Smooth muscle cell (in vitro differentiated cells): ENCODE data around the gene ERC2. TPM values are rescaled to one million over a fixed set of nuclear protein-coding genes. Genes with fewer than 3 reads are reported as not detected.
"Not testable (repeated sequence)": the region's sequence is repeated elsewhere in the genome, so short reads cannot be mapped to it uniquely, and the experiment has no call there.

Experiments used
- DNase-seq: peaks from one replicate; lab custom pipeline; 2025; ENCODE audit not compliant: unreplicated experiment; lab: John Stamatoyannopoulos, UW
- H2AFZ ChIP-seq: fragments of 200-600 bp; sonication (generic); 2 replicates; pipeline ENCODE4 v1.6.0; 2016; ENCODE audit warnings: antibody characterized with exemption, low read depth, mild to moderate bottlenecking
- H3F3A ChIP-seq: fragments of 200-600 bp; sonication (generic); 2 replicates; pipeline ENCODE4 v1.6.0; 2017; ENCODE audit warnings: antibody characterized with exemption, low read depth
- H3K27ac ChIP-seq: fragments of 200-600 bp; sonication (generic); 2 replicates; pipeline ENCODE4 v1.5.1; 2016; ENCODE audit warnings: low read depth, mild to moderate bottlenecking
- H3K27me3 ChIP-seq: fragments of 200-600 bp; sonication (generic); 2 replicates; pipeline ENCODE4 v1.6.1; 2016; ENCODE audit warnings: low read depth, mild to moderate bottlenecking
- H3K36me3 ChIP-seq: fragments of 200-600 bp; sonication (generic); 2 replicates; pipeline ENCODE4 v1.5.1; 2016; ENCODE audit warnings: low read depth
- H3K4me1 ChIP-seq: fragments of 200-600 bp; sonication (generic); 2 replicates; pipeline ENCODE4 v1.5.1; 2016; ENCODE audit warnings: low read depth
- H3K4me2 ChIP-seq: fragments of 200-600 bp; sonication (generic); 2 replicates; pipeline ENCODE4 v1.6.0; 2016; ENCODE audit warnings: mild to moderate bottlenecking
- H3K4me3 ChIP-seq: fragments of 200-600 bp; sonication (generic); 2 replicates; pipeline ENCODE4 v1.5.1; 2016; ENCODE audit warnings: mild to moderate bottlenecking
- H3K79me2 ChIP-seq: fragments of 200-600 bp; sonication (generic); 2 replicates; pipeline ENCODE4 v1.6.0; 2016; ENCODE audit warnings: low read depth, mild to moderate bottlenecking
- H3K9ac ChIP-seq: fragments of 200-600 bp; sonication (generic); 2 replicates; pipeline ENCODE4 v1.6.0; 2016; ENCODE audit warnings: low read depth
- H3K9me3 ChIP-seq: fragments of 200-600 bp; sonication (generic); replicated peaks from 2 replicates; pipeline ENCODE4 v1.5.1; 2016; ENCODE audit warnings: low read depth
- H4K20me1 ChIP-seq: fragments of 200-600 bp; sonication (generic); 2 replicates; pipeline ENCODE4 v1.6.0; 2016; ENCODE audit warnings: low read depth
- CTCF ChIP-seq: fragments of 200-600 bp; sonication (generic); IDR thresholded peaks from 2 replicates; pipeline ENCODE4 v1.5.1; 2017; ENCODE audit warnings: borderline replicate concordance, mild to moderate bottlenecking, antibody characterized with exemption; ENCODE audit not compliant: insufficient read depth, poor library complexity, severe bottlenecking
- WGBS: methylation state at CpG from one replicate; pipeline ENCODE4 v1.1.7; 2016; ENCODE audit warnings: low lambda C conversion rate; 5-methylcytosine and 5-hydroxymethylcytosine counted together
- polyA plus RNA-seq: library from polyadenylated mRNA; unstranded; fragments of >200 nt; fragmentation: Nextera tagmentation; extraction: Ambion mirVana; gene quantifications from 2 replicates; pipeline ENCODE4 v1.2.1, GENCODE V29; 2016
- total RNA-seq: library from RNA; depleted of rRNA; stranded (reverse); fragments of >200 nt; gene quantifications from 2 replicates; pipeline ENCODE4 v1.2.3, GENCODE V29; 2014

Gene ERC2
- total and polyA plus RNA-seq, 2 experiments from 2014 or later, result 1.1 TPM; not detected in 1

- TF ChIP-seq CTCF, result no peak
- Histone ChIP-seq H3K4me2 (no peak overlapping the region), H3K27ac (no peak overlapping the region), H3K4me1 (no peaks in the 10 kb centered on the region), H3K79me2 (no peaks in the 10 kb centered on the region), H3K9ac (no peak overlapping the region), H3K4me3 (no peak overlapping the region), H4K20me1 (no peaks in the 10 kb centered on the region), H3K27me3 (no peaks in the 10 kb centered on the region), H3K9me3 (no peaks in the 10 kb centered on the region), H3F3A (no peaks in the 10 kb centered on the region), H3K36me3 (no peaks in the 10 kb centered on the region), H2AFZ (no peak overlapping the region)
- WGBS, result 95% methylated on average over 4 of the region's 4 CpGs
- no peak for DNase-seq
These were observed 199.5 kb downstream of the ERC2 start for GRCh38 chr3:56268616-56269383.

- not testable (repeated sequence) for H3K36me3 ChIP-seq, H3K4me1 ChIP-seq, H3K9ac ChIP-seq, H3K4me3 ChIP-seq, H3K27ac ChIP-seq, H4K20me1 ChIP-seq, H3K4me2 ChIP-seq, H2AFZ ChIP-seq, H3K9me3 ChIP-seq, H3K27me3 ChIP-seq, H3K79me2 ChIP-seq, DNase-seq, H3F3A ChIP-seq
- 68% methylated on average over 2 of the region's 2 CpGs for WGBS
These were observed 206.4 kb downstream of the ERC2 start for GRCh38 chr3:56261852-56262251.

- Histone ChIP-seq H3K4me1 (no peaks in the 10 kb centered on the region), H3K79me2 (no peaks in the 10 kb centered on the region), H3K27me3 (no peaks in the 10 kb centered on the region), H3F3A (no peaks in the 10 kb centered on the region), H3K9ac (no peak overlapping the region), H2AFZ (no peak overlapping the region), H4K20me1 (no peaks in the 10 kb centered on the region), H3K36me3 (no peaks in the 10 kb centered on the region), H3K4me3 (no peak overlapping the region), H3K4me2 (no peak overlapping the region), H3K27ac (no peak overlapping the region), H3K9me3 (no peaks in the 10 kb centered on the region)
- 94% methylated on average over 5 of the region's 5 CpGs for WGBS
- no peak for TF ChIP-seq CTCF
- no peak for DNase-seq
These were observed 208.0 kb downstream of the ERC2 start for GRCh38 chr3:56260262-56260661.

GRCh38 chr3:56257826-56258225 lies 210.4 kb downstream of the ERC2 start:
- no peaks in the 10 kb centered on the region for H4K20me1 ChIP-seq
- H3K4me1 ChIP-seq, result no peaks in the 10 kb centered on the region
- no peak overlapping the region for H3K9ac ChIP-seq
- no peak overlapping the region for H3K4me2 ChIP-seq
- no peak overlapping the region for H3K4me3 ChIP-seq
- no peaks in the 10 kb centered on the region for H3K79me2 ChIP-seq
- WGBS, result 94% methylated on average over 2 of the region's 2 CpGs
- H3K9me3 ChIP-seq, result no peaks in the 10 kb centered on the region
- H3K27me3 ChIP-seq, result no peaks in the 10 kb centered on the region
- DNase-seq, result no peak
- H3K36me3 ChIP-seq, result no peaks in the 10 kb centered on the region
- no peak overlapping the region for H2AFZ ChIP-seq
- H3K27ac ChIP-seq, result no peak overlapping the region
- no peaks in the 10 kb centered on the region for H3F3A ChIP-seq
- TF ChIP-seq CTCF, result no peak
